Karpas-422 (cell line): Measurements from ENCODE around the gene KLHL15. TPM values are rescaled to one million over a fixed set of nuclear protein-coding genes. Genes with fewer than 3 reads are reported as not detected.
"Not testable (repeated sequence)": the region's sequence is repeated elsewhere in the genome, so short reads cannot be mapped to it uniquely, and the experiment has no call there.

Experiments used
- DNase-seq: peaks from one replicate; pipeline ENCODE4 v3.0.0-alpha.2; 2015
- H2AFZ ChIP-seq: fragments of 200-600 bp; sonication (generic); 2 replicates; pipeline ENCODE4 v1.6.1; 2014; ENCODE audit warnings: antibody characterized with exemption, low read length, mixed read lengths
- H3K27ac ChIP-seq: fragments of 200-600 bp; sonication (generic); 2 replicates; pipeline ENCODE4 v1.5.1; 2014; ENCODE audit warnings: mild to moderate bottlenecking, low read length, moderate library complexity
- H3K27me3 ChIP-seq: fragments of 200-600 bp; sonication (generic); 2 replicates; pipeline ENCODE4 v1.6.1; 2014; ENCODE audit warnings: low read length, mixed read lengths
- H3K36me3 ChIP-seq: fragments of 200-600 bp; sonication (generic); 2 replicates; pipeline ENCODE4 v1.6.1; 2014; ENCODE audit warnings: low read length, mixed read lengths; ENCODE audit not compliant: insufficient read depth
- H3K4me1 ChIP-seq: fragments of 200-600 bp; sonication (generic); 2 replicates; pipeline ENCODE4 v1.6.1; 2014; ENCODE audit warnings: mild to moderate bottlenecking, low read length, mixed read lengths
- H3K4me2 ChIP-seq: fragments of 200-600 bp; sonication (generic); 2 replicates; pipeline ENCODE4 v1.6.1; 2014; ENCODE audit warnings: low read length, low read depth, mild to moderate bottlenecking; ENCODE audit not compliant: poor library complexity, severe bottlenecking
- H3K4me3 ChIP-seq: fragments of 200-600 bp; sonication (generic); 2 replicates; pipeline ENCODE4 v1.5.1; 2014; ENCODE audit warnings: mild to moderate bottlenecking, antibody characterized with exemption, low read length, mixed read lengths
- H3K79me2 ChIP-seq: fragments of 200-600 bp; sonication (generic); 2 replicates; pipeline ENCODE4 v1.6.1; 2014; ENCODE audit warnings: mild to moderate bottlenecking, low read length, mixed read lengths
- H3K9ac ChIP-seq: fragments of 200-600 bp; sonication (generic); 2 replicates; pipeline ENCODE4 v1.6.0; 2014; ENCODE audit warnings: low read length
- H3K9me2 ChIP-seq: fragments of 200-600 bp; sonication (generic), shearing (Covaris generic); replicated peaks from 2 replicates; pipeline ENCODE4 v1.6.0; 2014; ENCODE audit warnings: mild to moderate bottlenecking, low read length, moderate library complexity; ENCODE audit not compliant: insufficient read depth
- H3K9me3 ChIP-seq: fragments of 300-700, 200-600 bp; sonication (generic); 2 replicates; pipeline ENCODE4 v1.6.1; 2014; ENCODE audit warnings: low read length, mixed read lengths
- H4K20me1 ChIP-seq: fragments of 200-600 bp; sonication (generic); 2 replicates; pipeline ENCODE4 v1.6.1; 2014; ENCODE audit warnings: mild to moderate bottlenecking, antibody characterized with exemption, low read length, low read depth; ENCODE audit not compliant: insufficient read depth
- total RNA-seq: library from RNA; depleted of rRNA; stranded (reverse); fragments of >200 nt; shearing (Covaris generic); gene quantifications from 2 replicates; pipeline ENCODE4 v1.2.3, GENCODE V29; 2014; ENCODE audit warnings: low replicate concordance

The KLHL15 gene
- total RNA-seq, 1 experiment from 2014 or later, result 23.7 TPM

DNA sequence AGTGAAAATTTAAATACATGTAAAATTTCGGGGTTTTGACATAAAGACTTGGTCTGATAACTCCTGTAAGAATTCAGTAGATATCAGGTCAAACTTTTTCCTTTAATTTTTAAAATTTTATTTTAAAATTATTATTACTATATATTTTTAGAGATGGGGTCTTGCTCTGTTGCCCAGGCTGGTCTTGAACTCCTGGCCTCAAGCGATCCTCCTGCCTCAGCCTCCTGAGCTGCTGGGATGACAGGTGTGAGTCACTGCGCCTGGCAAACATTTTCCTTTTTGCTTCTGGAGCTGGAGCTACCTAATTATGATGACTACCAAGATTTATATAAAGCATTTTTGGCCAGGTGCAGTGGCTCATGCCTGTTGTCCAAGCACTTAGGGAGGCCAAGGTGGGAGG is 37.3 kb downstream of the KLHL15 start:
- Histone ChIP-seq H3K9me2 (no peaks in the 10 kb centered on the region), H3K36me3 (peaks cover 23% of the 10 kb centered on the region; the same call in 1 of the 2 replicates), H4K20me1 (no peaks in the 10 kb centered on the region), H3K9me3 (no peaks in the 10 kb centered on the region), H3K4me3 (no peak overlapping the region), H3K4me2 (no peak overlapping the region), H3K9ac (no peak overlapping the region), H3K27me3 (no peaks in the 10 kb centered on the region), H2AFZ (no peak overlapping the region), H3K4me1 (no peaks in the 10 kb centered on the region), H3K79me2 (peaks cover 64% of the 10 kb centered on the region), H3K27ac (no peak overlapping the region)
- DNase-seq, result no peak

DNA sequence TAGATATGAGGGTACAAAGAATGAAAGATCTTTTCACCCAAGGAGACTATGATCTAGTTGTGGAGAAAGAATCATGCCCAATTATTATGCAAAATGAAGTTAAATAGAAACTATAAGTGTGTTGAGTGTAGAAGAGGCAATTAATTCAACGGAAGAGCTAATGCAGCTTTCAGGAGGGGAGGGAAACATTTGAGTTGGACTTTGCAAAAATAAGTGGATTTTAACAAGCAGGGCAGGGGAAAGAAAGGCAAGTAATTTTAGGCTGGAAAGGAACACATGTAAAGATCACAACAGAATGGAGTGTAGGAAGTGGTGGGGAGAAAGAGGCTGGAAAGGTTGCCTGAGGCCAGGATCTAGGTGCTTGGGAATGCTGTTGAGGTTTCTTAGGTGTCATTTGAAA is 44.1 kb downstream of the KLHL15 start:
- H3K9me2 ChIP-seq, result no peaks in the 10 kb centered on the region
- DNase-seq, result no peak
- H3K9ac ChIP-seq, result no peak overlapping the region
- H3K79me2 ChIP-seq, result peaks cover 22% of the 10 kb centered on the region
- H3K27me3 ChIP-seq, result no peaks in the 10 kb centered on the region
- no peak overlapping the region for H3K27ac ChIP-seq
- H3K4me2 ChIP-seq, result no peak overlapping the region
- H3K9me3 ChIP-seq, result no peaks in the 10 kb centered on the region
- peaks cover 17% of the 10 kb centered on the region; the same call in 1 of the 2 replicates for H3K36me3 ChIP-seq
- no peaks in the 10 kb centered on the region for H4K20me1 ChIP-seq
- H3K4me3 ChIP-seq, result no peak overlapping the region
- H3K4me1 ChIP-seq, result no peaks in the 10 kb centered on the region
- no peak overlapping the region for H2AFZ ChIP-seq

DNA sequence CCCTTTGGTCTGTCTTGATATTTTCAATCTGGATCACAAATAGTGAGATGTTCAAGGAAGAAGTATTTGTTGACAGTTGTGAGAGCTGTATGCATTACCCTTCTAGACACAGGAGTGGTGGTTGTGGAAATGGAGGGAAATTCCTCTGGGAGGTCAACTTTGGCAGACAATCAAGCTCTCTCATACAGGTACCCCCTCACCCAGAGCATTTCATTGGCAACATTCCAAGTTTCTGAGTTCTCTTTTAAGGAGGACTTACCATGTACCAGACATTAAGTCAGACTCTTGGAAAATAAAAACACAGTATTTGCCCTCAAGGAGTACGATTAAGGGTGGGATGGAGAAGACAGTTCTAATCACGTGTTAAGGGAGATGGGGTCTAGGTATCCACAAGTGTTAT is 45.3 kb downstream of the KLHL15 start:
- H3K9me3 ChIP-seq, result no peaks in the 10 kb centered on the region
- no peaks in the 10 kb centered on the region for H4K20me1 ChIP-seq
- no peaks in the 10 kb centered on the region for H3K4me1 ChIP-seq
- no peak overlapping the region for H2AFZ ChIP-seq
- H3K9ac ChIP-seq, result no peak overlapping the region
- H3K4me2 ChIP-seq, result no peak overlapping the region
- no peak overlapping the region for H3K27ac ChIP-seq
- H3K79me2 ChIP-seq, result peaks cover 12% of the 10 kb centered on the region
- no peaks in the 10 kb centered on the region for H3K9me2 ChIP-seq
- no peak overlapping the region for H3K4me3 ChIP-seq
- no peaks in the 10 kb centered on the region for H3K27me3 ChIP-seq
- peaks cover 12% of the 10 kb centered on the region; the same call in 1 of the 2 replicates for H3K36me3 ChIP-seq
- DNase-seq, result peak; percentile 48

DNA sequence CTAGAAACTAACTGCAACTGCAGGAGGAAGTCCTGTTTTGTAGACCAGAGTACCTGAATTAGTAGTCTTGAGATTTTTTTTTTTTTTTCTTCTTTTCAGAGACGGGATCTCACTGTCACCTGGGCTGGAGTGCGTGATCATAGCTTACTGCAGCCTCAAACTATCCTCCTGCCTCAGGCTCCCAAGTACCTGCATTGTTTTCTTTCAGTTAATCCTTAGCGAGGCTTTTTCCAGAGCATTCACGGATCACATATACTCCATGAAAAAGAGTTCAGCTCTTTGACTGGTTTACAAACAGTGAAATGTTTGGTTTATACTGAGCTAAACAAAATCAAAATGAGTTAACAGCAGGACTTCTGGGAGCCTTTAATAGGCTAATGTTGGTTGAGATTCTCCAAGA is 45.8 kb downstream of the KLHL15 start:
- DNase-seq, result no peak
- H2AFZ ChIP-seq, result no peak overlapping the region

DNA sequence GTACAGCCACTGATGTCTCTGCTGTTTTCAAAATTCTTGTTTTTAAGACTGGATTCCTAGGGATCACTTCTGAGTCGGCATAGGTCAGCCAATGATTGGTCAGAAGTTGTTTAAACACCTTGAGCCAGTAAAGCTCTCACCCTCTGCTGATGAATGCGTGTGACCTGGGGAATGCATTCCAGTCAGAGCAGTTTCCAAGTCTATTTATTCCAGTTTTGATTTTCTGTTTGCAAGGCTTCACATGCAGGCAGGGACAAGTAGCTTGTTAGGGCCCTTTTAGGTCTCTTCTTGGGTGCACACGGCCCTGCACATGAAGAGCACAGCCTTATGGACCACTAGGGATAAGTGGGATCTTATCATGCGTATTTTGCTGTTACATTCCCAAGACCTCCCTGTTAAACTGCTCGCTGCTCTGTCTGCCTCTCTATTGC is 47.0 kb downstream of the KLHL15 start:
- Histone ChIP-seq H3K79me2 (0 out of 2 replicates have a peak, but pooled peaks cover 5% of the 10 kb centered on the region), H3K9me3 (no peaks in the 10 kb centered on the region), H2AFZ (no peak overlapping the region), H3K9me2 (no peaks in the 10 kb centered on the region), H4K20me1 (no peaks in the 10 kb centered on the region), H3K27me3 (no peaks in the 10 kb centered on the region), H3K36me3 (peaks cover 4% of the 10 kb centered on the region; the same call in 1 of the 2 replicates), H3K9ac (no peak overlapping the region), H3K27ac (no peak overlapping the region), H3K4me1 (no peaks in the 10 kb centered on the region), H3K4me3 (no peak overlapping the region), H3K4me2 (no peak overlapping the region)
- no peak for DNase-seq

More for the DNA sequence above, 45.8 kb downstream of the KLHL15 start:
- no peaks in the 10 kb centered on the region for H3K9me2 ChIP-seq
- no peak overlapping the region for H3K9ac ChIP-seq
- no peaks in the 10 kb centered on the region for H4K20me1 ChIP-seq
- no peak overlapping the region for H3K4me3 ChIP-seq
- H3K4me1 ChIP-seq, result no peaks in the 10 kb centered on the region
- H3K27me3 ChIP-seq, result no peaks in the 10 kb centered on the region
- no peak overlapping the region for H3K27ac ChIP-seq
- H3K9me3 ChIP-seq, result no peaks in the 10 kb centered on the region
- H3K4me2 ChIP-seq, result no peak overlapping the region
- peaks cover 7% of the 10 kb centered on the region; the same call in 1 of the 2 replicates for H3K79me2 ChIP-seq
- peaks cover 7% of the 10 kb centered on the region; the same call in 1 of the 2 replicates for H3K36me3 ChIP-seq

DNA sequence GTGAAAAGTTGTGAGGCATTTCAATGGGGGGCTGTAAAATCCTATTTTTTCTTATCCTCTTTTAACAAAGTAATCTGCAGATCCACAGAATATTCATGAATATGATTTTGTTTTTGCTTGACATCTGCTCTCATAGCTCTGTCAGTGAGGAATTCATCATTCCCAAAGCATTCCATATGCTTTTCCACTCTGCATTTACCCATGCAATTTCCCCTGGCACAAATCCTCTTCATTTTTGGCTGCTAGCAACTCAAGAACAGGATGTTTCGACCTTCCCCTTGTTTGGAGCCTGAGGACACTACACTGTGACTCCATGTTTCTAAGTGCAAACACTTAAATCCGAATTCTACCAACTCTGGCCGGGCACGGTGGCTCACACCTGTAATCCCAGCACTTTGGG is 48.5 kb downstream of the KLHL15 start:
- no peaks in the 10 kb centered on the region for H3K9me3 ChIP-seq
- DNase-seq, result no peak
- no peaks in the 10 kb centered on the region for H3K79me2 ChIP-seq
- H3K27ac ChIP-seq, result no peak overlapping the region
- H3K9ac ChIP-seq, result no peak overlapping the region
- H3K27me3 ChIP-seq, result no peaks in the 10 kb centered on the region
- H2AFZ ChIP-seq, result no peak overlapping the region
- no peaks in the 10 kb centered on the region for H4K20me1 ChIP-seq
- H3K4me1 ChIP-seq, result no peaks in the 10 kb centered on the region
- H3K4me2 ChIP-seq, result no peak overlapping the region
- H3K9me2 ChIP-seq, result no peaks in the 10 kb centered on the region
- no peak overlapping the region for H3K4me3 ChIP-seq
- H3K36me3 ChIP-seq, result no peaks in the 10 kb centered on the region

DNA sequence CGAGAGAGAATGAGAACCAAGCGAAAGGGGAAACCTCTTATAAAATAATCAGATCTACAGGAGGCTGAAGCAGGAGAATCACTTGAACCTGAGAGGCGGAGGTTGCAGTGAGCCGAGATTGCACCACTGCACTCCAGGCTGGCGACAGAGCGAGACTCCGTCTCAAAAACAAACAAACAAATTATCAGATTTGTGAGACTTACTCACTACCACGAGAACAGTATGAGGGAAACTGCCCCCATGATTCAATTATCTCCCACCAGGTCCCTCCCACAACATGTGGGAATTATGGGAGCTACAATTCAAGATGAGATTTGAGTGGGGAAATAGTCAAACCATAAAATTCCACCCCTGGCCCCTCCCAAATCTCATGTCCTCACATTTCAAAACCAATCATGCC is 61.4 kb downstream of the KLHL15 start:
- not testable (repeated sequence) for H3K27me3 ChIP-seq, H3K9ac ChIP-seq

DNA sequence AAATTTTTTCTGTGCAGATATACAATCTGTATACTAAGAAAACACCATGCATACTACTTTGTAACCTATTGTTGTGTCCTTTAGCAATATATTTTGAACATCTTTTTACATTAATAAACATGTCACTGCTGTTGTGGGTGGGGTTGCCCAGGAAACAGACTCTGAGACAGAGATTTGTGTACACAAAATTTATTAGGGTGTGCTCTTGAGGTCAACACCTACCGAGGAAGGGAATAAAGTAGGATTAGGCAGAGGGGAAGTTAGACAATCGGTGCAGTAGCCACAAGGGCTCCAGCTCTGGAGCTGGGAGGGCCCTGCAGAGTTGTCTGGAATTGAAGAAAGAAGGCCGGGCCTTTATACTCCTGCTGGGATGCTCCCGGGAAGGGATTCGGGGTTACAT is 62.8 kb downstream of the KLHL15 start:
- Histone ChIP-seq H3K9ac (no peak overlapping the region), H3K27me3 (no peaks in the 10 kb centered on the region), H3K9me3 (no peaks in the 10 kb centered on the region), H3K9me2 (no peaks in the 10 kb centered on the region), H3K79me2 (no peaks in the 10 kb centered on the region), H3K27ac (no peak overlapping the region), H4K20me1 (no peaks in the 10 kb centered on the region), H3K4me1 (no peaks in the 10 kb centered on the region), H3K4me2 (no peak overlapping the region), H3K36me3 (no peaks in the 10 kb centered on the region), H2AFZ (no peak overlapping the region), H3K4me3 (no peak overlapping the region)
- DNase-seq, result no peak

More for the DNA sequence above, 61.4 kb downstream of the KLHL15 start:
- H3K79me2 ChIP-seq, H4K20me1 ChIP-seq, H3K9me3 ChIP-seq, H3K4me2 ChIP-seq, H3K9me2 ChIP-seq, H3K4me1 ChIP-seq, H3K36me3 ChIP-seq, H2AFZ ChIP-seq, H3K27ac ChIP-seq, DNase-seq, H3K4me3 ChIP-seq: not testable (repeated sequence)

DNA sequence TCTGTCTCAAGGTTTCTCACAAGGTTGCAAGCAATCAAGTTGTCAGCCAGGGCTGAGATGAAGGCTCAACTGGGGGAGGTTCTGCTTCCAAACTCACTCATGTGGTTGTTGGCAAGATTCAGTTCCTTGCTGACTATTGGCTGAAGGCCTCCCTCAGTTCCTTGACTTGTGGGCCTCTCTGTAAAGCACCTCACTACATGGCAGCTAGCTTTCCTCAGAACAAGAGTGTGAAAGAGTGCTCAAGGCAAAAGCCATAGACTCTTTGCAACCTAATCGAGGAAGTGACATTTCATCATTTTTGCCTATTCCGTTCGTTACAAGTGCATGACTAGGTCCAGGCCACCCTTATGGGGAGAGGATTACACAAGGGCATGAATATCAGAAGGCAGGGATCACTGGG is 67.2 kb downstream of the KLHL15 start:
- H4K20me1 ChIP-seq, result no peaks in the 10 kb centered on the region
- no peak overlapping the region for H3K4me3 ChIP-seq
- no peaks in the 10 kb centered on the region for H3K36me3 ChIP-seq
- H3K4me1 ChIP-seq, result no peaks in the 10 kb centered on the region
- H3K9ac ChIP-seq, result no peak overlapping the region
- no peak overlapping the region for H2AFZ ChIP-seq
- no peaks in the 10 kb centered on the region for H3K9me2 ChIP-seq
- no peaks in the 10 kb centered on the region for H3K9me3 ChIP-seq
- H3K27ac ChIP-seq, result no peak overlapping the region
- H3K79me2 ChIP-seq, result no peaks in the 10 kb centered on the region
- H3K4me2 ChIP-seq, result no peak overlapping the region
- no peaks in the 10 kb centered on the region for H3K27me3 ChIP-seq
- DNase-seq, result no peak
